ENCODE data around the gene NTM. TPM values are rescaled to one million over a fixed set of nuclear protein-coding genes. Genes with fewer than 3 reads are reported as not detected.

The NTM gene
- total RNA-seq, 4 donors from 2014 or later, result 1.4 to 2.8 (median 1.7) TPM

DNA sequence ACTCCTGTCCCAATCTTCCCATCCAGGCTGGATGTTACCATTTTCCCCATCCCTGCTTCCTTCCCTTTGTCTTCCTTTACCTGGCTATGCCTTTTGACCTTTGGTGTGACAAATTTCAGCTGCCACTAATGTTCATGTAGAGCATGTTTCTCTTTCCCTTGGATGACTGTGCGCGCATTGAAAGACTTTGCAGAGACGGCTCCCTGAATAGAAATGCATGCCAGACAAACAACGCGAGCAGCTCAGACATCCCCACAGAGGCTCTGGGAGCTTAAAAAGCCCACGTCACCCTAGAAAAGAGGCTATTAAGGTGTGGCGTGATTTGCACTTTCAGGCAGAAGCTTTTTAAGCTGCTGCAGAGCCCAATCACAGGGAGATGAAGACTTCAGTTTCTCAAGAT is 202.0 kb downstream of the NTM start:
- Histone ChIP-seq H3K27ac (no peak overlapping the region), H3K36me3 (no peaks in the 10 kb centered on the region), H3K9me3 (no peaks in the 10 kb centered on the region), H3K27me3 (no peaks in the 10 kb centered on the region), H3K4me3 (no peak overlapping the region), H3K4me1 (no peaks in the 10 kb centered on the region)
- no peak for DNase-seq
- no peak for TF ChIP-seq POLR2A (IDR thresholded peaks at IDR 0.05)
- TF ChIP-seq, protein P1, sequence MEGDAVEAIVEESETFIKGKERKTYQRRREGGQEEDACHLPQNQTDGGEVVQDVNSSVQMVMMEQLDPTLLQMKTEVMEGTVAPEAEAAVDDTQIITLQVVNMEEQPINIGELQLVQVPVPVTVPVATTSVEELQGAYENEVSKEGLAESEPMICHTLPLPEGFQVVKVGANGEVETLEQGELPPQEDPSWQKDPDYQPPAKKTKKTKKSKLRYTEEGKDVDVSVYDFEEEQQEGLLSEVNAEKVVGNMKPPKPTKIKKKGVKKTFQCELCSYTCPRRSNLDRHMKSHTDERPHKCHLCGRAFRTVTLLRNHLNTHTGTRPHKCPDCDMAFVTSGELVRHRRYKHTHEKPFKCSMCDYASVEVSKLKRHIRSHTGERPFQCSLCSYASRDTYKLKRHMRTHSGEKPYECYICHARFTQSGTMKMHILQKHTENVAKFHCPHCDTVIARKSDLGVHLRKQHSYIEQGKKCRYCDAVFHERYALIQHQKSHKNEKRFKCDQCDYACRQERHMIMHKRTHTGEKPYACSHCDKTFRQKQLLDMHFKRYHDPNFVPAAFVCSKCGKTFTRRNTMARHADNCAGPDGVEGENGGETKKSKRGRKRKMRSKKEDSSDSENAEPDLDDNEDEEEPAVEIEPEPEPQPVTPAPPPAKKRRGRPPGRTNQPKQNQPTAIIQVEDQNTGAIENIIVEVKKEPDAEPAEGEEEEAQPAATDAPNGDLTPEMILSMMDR (IDR thresholded peaks at IDR 0.05), result no peak

DNA sequence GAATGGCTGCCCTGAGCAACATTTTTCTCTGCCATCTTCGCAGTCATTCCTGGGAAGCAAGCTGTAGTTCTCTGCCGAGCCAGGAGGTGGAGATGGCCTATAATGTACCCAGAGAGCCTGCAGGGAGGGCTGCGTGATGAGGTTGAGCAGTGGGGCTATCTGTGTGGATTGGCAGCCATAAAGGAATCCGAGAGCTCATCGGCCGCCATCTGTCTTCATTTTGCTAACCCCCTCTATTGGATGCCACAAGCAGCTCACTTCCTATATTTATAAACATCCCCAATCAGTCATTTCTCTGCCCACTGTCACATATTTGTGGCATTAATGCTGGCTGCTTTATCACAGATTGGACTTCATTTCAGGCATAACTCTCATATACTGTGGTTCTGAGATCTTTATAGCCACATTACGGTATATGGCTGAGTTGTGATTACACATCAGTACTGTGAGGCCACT is 209.5 kb downstream of the NTM start:
- no peak for TF ChIP-seq POLR2A (IDR thresholded peaks at IDR 0.05)
- TF ChIP-seq, protein P1 (IDR thresholded peaks at IDR 0.05), result no peak
- DNase-seq, result no peak
- no peaks in the 10 kb centered on the region for H3K36me3 ChIP-seq
- no peak overlapping the region for H3K4me3 ChIP-seq
- H3K27ac ChIP-seq, result no peak overlapping the region
- no peaks in the 10 kb centered on the region for H3K27me3 ChIP-seq
- H3K4me1 ChIP-seq, result no peaks in the 10 kb centered on the region
- no peaks in the 10 kb centered on the region for H3K9me3 ChIP-seq

DNA sequence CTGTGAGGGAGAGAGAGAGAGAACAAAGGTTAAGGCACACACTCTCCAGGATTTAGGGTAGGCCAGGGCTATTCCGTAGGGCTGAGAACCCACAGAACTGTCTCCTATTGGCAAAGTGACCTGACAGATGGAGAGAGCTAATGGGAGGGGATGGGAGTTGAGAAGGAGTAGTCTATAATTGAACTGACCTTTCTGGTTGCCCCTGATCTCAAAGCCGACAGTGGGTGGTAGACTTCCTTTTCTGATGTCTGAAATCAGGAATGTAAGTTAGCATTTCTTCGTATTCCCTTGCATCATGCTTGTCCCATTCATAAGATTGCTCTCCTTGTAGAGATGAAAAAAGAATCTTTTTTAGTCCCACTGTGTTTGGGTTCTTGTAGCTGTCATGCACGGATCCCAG is 210.1 kb downstream of the NTM start:
- no peaks in the 10 kb centered on the region for H3K27me3 ChIP-seq
- H3K4me1 ChIP-seq, result no peaks in the 10 kb centered on the region
- no peak overlapping the region for H3K4me3 ChIP-seq
- TF ChIP-seq, protein P1 (IDR thresholded peaks at IDR 0.05), result no peak
- TF ChIP-seq POLR2A (IDR thresholded peaks at IDR 0.05), result no peak
- H3K9me3 ChIP-seq, result no peaks in the 10 kb centered on the region
- H3K27ac ChIP-seq, result no peak overlapping the region
- H3K36me3 ChIP-seq, result no peaks in the 10 kb centered on the region
- no peak for DNase-seq

DNA sequence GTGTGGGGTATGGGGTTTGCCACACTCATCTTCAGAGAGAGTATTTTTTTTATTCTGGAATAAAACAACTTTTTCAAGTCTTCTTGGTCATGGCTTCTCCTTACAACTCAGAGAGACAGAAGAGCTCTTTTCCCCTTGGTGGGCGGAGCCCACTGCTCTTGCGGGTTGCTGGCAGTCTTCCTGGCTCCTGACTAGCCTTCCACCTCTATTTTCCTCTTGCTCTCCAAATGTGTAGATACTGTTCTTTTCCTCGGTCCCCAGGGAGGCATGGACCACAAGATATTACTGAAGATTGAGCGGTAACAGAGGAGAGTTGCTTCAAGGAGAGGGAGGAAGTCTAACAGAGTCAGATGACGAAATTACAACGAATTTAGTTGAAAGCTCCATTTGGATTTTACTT is 210.6 kb downstream of the NTM start:
- TF ChIP-seq, protein P1 (IDR thresholded peaks at IDR 0.05), result no peak
- Histone ChIP-seq H3K36me3 (no peaks in the 10 kb centered on the region), H3K27ac (no peak overlapping the region), H3K4me1 (no peaks in the 10 kb centered on the region), H3K27me3 (no peaks in the 10 kb centered on the region), H3K4me3 (no peak overlapping the region), H3K9me3 (no peaks in the 10 kb centered on the region)
- no peak for DNase-seq

DNA sequence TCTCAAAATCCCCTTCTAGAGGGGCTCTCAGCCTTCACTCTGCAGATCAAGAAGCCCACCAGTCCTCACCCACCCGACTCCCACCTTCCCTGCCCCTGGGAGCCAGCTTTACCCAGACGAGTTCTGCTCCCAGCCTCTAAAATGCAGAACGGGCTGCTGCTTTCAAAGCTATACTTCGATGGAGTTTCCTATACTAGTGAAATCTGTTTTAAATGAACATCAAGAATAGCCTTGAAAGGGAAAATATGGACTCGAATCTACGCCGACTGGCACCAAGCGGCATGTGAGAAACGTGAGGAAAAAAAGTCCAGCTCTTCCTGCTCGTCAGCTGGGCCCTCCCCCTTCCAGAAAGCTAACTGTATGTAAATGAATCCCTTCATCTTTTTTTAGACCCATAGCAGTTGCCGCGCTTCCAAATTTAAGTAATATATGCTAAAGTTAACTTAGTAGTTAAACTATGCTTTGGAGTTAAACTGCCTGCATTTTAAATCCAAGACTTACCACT is 211.7 kb downstream of the NTM start:
- Histone ChIP-seq H3K27me3 (no peaks in the 10 kb centered on the region), H3K9me3 (no peaks in the 10 kb centered on the region), H3K4me1 (no peaks in the 10 kb centered on the region), H3K27ac (no peak overlapping the region), H3K36me3 (no peaks in the 10 kb centered on the region), H3K4me3 (no peak overlapping the region)
- TF ChIP-seq, protein P1 (IDR thresholded peaks at IDR 0.05), result no peak
- TF ChIP-seq POLR2A (IDR thresholded peaks at IDR 0.05), result no peak
- DNase-seq, result no peak

DNA sequence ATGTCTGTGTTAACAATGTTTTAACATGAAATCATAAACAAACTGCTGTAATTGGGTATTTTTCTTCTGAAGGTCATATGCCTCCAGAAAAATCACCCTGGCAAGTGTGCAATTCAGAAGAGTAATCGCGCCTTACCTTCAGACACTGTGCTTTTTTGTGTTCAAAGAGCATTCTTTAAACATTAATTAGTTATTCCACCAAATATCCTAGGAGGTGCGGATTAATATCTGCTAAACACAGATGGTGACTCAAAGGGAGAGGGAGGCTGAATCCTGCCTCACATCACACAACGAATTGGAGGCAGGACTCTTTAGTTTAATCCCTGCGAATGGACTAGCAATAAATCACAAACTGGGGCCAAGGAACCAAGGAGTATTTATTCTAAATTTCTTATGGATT is 213.0 kb downstream of the NTM start:
- Histone ChIP-seq H3K27me3 (no peaks in the 10 kb centered on the region), H3K9me3 (no peaks in the 10 kb centered on the region), H3K4me1 (no peaks in the 10 kb centered on the region), H3K4me3 (no peak overlapping the region), H3K36me3 (no peaks in the 10 kb centered on the region), H3K27ac (no peak overlapping the region)
- no peak for DNase-seq
- no peak for TF ChIP-seq POLR2A (IDR thresholded peaks at IDR 0.05)
- TF ChIP-seq, protein P1 (IDR thresholded peaks at IDR 0.05), result no peak

All from Peyer's patch (tissue), 4 donors.